Stimulated activated naive CD4-positive, alpha-beta T cell (primary cell): ENCODE data around the gene CDKN2D.
"Not testable (repeated sequence)": the region's sequence is repeated elsewhere in the genome, so short reads cannot be mapped to it uniquely, and the experiment has no call there.

Source experiments
- DNase-seq, 6 experiments: peaks; one replicate each; lab custom pipeline; 2025; lab: John Stamatoyannopoulos, UW

The CDKN2D gene

DNA sequence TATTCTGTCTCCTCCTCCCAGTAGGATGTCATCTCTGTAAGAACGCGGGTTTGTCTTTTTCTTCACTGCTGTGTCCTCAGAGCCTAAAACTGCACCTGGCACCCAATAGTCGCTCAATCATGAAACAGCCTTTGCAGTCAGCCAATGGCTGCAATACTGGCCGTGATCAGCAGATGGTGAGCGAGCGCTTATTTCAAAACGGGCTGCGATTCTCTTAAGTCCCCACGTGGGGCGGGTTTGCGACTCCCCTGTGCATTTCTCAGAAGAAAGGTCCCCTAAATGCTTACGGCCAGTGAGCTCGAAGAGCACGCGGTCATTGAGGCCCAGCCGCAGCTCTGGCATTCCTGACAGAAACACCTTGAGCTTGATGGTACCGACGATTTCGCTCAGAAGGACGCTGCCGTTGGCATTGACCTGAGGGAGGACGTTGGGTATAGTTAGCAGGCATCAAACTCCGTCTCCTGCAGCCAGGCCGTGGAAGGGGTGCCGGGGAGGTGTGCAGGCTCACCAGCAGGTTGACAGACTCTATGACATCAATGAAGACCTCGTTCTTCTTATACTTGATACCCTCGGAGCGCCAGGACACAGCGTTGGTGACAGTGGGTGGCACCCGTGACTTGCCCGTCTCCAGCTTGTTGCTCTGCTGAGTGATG is 12.3 kb upstream of the CDKN2D start:
- peak; percentile 71 to 88 (median 84) for DNase-seq

DNA sequence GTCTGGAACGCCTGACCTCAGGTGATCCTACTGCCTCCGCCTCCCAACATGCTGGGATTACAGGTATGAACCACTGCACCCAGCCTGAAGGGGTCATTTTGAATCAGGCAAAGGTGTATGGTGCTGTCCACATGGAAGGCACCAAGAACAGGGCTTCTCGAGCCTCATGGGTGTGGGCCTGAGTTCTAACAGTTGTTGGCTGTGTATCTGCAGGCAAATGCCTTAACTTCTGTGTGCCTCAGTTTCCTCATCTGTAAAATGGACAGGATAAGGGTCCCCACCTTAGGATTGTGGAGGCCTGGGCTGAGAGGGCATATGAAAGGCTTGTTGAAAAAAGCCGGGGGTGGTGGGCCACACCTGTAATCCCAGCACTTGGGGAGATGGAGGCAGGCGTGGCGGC is 9.2 kb upstream of the CDKN2D start:
- no peak for DNase-seq

DNA sequence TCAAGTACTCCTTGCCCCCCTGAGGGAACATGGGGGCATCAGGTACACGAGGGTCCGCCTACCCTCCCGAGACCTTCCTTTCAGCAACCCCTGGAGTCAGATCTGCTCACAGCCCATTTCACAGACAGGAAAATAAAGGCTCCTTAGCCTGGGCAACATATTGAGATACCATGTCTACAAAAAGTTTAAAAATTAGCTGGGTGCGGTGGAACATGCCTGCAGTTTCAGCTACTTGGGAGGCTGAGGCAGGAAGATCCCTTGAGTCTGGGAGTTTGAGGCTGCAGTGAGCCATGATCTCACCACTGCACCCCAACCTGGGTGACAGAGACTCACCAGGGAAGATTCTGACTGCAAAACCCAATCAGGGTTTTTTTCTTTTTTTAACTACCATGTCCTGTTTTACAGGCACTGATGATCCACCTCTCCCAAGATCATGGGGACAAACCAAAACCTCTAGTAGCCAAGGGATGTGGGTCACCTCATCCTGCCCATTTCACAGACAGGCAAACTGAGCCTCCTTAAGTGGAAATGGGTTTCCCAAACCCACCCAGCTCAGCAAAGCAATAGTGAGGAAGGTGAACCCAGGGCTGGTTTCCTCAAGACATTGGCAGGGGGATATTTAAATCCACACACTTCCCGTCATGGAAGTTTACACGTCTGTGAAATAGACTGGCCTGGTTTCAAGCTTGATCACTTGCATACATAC is 6.4 kb upstream of the CDKN2D start:
- no peak for DNase-seq

- DNase-seq = no peak
These were observed 5.7 kb upstream of the CDKN2D start for GRCh38 chr19:10574462-10574861.

DNA sequence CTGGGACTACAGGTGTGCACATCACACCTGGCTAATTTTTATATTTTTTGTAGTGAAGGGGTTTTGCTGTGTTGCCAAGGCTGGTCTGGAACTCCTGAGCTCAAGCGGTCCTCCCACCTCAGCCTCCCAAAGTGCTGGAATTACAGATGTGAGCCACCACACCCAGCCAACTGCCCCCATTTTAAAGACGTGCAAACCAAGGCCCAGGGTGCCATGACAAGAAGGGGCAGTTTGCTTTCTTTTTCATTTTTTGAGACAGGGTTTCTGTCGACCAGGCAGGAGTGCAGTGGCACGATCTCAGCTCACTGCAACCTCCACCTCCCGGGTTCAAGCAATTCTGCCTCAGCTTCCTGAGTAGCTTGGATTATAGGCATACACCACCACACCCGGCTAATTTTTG is 5.0 kb upstream of the CDKN2D start:
- not testable (repeated sequence) for DNase-seq

- peak in 4 of 6 experiments; percentile 26 to 81 (median 54) for DNase-seq
These were observed 535 bp downstream of the CDKN2D start for GRCh38 chr19:10568062-10568825.

GRCh38 chr19:10567656-10568055 is 1.1 kb downstream of the CDKN2D start:
- DNase-seq = no peak

DNA sequence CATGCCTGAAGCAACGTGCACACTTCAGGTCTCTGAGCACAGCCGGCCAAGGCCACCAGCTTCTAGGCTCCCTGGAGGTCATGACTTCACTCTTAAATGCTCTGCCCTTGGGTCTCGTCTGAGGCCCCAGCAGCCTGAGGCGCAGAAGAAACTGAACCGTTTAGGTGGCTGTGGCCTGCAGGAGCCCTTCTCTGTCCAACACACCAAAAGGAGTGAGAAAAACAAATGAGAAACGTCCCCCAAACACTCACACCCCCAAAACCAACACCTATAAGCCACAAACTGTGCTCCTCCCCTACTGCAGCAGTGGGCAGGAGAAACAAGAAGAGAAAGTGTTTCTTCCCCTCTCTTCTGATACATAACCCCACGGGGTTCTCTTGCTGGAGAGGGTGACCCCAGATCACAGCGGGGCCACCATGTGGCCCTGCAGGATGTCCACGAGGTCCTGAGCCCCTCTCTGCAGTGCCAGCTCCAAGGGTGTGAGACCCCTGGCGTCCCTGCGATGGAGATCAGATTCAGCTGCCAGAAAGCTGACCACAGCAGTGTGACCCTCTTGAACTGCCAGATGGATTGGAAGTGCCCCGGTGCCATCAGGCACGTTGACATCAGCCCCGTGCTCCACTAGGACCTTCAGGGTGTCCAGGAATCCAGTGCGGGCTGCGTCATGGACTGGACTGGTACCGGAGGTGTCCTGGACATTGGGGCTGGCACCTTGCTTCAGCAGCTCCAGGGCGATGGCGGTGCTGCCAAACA is 1.9 kb downstream of the CDKN2D start:
- DNase-seq = peak; percentile 26 to 69 (median 50)

DNA sequence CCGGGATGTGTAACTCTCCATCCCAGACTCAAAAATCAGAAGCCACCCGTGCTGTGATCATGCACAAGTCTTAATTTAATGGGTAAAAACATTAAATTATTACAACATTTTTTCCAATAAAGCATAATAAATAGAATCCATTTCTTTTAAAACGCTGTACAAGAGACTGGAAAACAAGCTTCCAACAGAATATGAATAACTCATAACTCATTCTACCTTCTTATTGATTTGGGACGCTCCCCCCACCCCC is 2.4 kb downstream of the CDKN2D start:
- DNase-seq = no peak

- peak; percentile 96 to 99 (median 98) for DNase-seq
These were observed 3.0 kb downstream of the CDKN2D start, which contains the start of gene KRI1 for GRCh38 chr19:10565567-10566407. KRI1 (minus strand) TSS chr19:10566010; CDS start chr19:10565999, 11 bp downstream.

GRCh38 chr19:10565028-10565566 is 3.7 kb downstream of the CDKN2D start:
- DNase-seq = peak in 4 of 6 experiments; percentile 30 to 56 (median 43)

DNA sequence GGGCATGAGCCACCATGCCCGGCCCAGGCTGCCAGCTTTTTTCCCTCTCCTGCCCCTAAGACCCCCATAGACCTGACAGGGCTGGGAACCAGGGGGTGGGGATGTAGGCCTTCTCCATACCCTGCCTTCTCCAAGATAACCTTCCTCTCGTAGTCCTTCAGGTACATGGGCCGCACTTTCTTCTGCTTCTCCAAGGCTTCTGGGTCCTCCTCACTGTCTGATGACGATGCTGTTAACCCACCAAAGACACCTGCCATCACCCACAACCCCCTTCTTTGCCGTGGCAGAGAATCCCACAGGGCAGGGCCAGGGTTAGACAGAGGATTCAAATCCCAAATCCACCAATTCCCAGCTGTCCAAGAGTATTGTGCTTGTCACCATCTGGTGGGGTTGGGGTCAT is 6.2 kb downstream of the CDKN2D start:
- no peak for DNase-seq

DNA sequence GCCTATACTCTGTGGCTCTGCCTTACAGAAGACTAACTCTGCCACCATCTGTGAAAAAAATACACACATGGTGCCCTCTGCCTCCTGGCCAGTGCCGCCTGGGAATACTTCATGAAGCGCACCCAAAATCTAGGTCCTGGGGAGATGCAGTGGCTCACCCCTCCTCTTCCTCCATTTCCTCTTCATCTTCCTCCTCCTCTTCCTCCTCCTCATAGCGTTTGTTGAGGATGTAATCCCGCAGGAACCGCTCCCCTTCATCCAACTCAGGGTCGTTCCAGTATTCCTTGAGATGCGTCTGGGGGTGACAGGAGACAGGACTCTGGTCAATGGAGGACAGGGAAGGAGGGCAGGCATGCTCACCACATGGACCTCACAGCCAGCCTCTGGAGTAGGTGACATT is 8.6 kb downstream of the CDKN2D start:
- DNase-seq = no peak

- no peak for DNase-seq
These were observed 11.1 kb downstream of the CDKN2D start for GRCh38 chr19:10557603-10558197.

- no peak for DNase-seq
These were observed 13.2 kb downstream of the CDKN2D start for GRCh38 chr19:10555610-10555973.

GRCh38 chr19:10554760-10555609 is 13.8 kb downstream of the CDKN2D start:
- DNase-seq = no peak

GRCh38 chr19:10553943-10554381 is 14.8 kb downstream of the CDKN2D start:
- DNase-seq = peak; percentile 22 to 70 (median 34)

GRCh38 chr19:10553087-10553667 is 15.6 kb downstream of the CDKN2D start:
- DNase-seq = peak in 2 of 6 experiments; percentile 13 to 15

- DNase-seq = peak in 2 of 6 experiments; percentile 16 to 21
These were observed 16.2 kb downstream of the CDKN2D start for GRCh38 chr19:10552510-10553053.
